Suppressor macrophage treated with lipopolysaccharide for 1 hour (primary cell): Measurements from ENCODE around the gene MSL2.
"Not testable (repeated sequence)": the region's sequence is repeated elsewhere in the genome, so short reads cannot be mapped to it uniquely, and the experiment has no call there.

Experiments used
- DNase-seq, 3 donors: peaks; one replicate each; pipeline ENCODE4 v3.0.0-alpha.2; 2020 to 2022

MSL2 gene, protein sequence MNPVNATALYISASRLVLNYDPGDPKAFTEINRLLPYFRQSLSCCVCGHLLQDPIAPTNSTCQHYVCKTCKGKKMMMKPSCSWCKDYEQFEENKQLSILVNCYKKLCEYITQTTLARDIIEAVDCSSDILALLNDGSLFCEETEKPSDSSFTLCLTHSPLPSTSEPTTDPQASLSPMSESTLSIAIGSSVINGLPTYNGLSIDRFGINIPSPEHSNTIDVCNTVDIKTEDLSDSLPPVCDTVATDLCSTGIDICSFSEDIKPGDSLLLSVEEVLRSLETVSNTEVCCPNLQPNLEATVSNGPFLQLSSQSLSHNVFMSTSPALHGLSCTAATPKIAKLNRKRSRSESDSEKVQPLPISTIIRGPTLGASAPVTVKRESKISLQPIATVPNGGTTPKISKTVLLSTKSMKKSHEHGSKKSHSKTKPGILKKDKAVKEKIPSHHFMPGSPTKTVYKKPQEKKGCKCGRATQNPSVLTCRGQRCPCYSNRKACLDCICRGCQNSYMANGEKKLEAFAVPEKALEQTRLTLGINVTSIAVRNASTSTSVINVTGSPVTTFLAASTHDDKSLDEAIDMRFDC

DNA sequence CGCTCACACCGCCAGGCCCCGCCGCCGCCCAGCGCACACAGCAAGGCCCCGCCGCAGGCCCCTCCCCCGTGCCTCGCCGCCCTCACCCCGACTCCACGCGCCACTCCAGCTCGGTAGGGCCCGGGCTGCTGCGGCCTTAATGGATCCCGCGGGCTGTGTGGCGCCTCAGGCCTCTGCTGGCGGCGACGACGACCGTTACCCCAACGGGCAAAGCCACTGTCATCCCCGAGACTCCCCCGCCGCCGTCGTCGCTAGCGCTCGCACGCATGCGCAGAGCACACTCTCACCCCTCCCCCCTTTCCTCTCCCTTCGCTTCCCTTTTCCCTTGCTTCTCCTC, at the start of gene MSL2:
Gene MSL2, minus strand, starts transcription at position 272 of the 337 bp plus-strand sequence. CDS start 1,222 bp downstream, outside the sequence.
- DNase-seq: no peak

DNA sequence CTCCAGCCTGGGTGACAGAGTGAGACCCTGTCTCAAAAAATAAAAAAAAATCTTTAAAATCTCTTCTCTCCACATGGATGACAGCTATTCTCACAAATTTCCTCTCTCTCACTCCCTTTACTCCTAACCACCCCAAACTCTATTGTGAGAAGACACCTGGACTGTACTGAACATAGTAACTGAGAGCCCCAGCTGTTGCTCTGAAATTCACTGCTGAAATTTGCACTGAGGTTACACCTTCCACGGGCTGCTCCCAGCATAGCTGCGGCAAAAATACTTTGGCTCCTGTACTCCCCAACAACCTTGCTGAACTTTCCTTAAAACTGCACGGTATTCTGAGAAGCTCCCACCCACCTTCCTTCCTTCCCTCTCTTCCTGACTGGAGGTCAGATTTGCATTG, 49.6 kb upstream of the MSL2 start:
- no peak for DNase-seq

- no peak for DNase-seq
These were observed 43.0 kb upstream of the MSL2 start for GRCh38 chr3:136239094-136239493.

GRCh38 chr3:136237961-136238649, 42.0 kb upstream of the MSL2 start:
- DNase-seq: no peak

GRCh38 chr3:136237103-136237502, 41.0 kb upstream of the MSL2 start:
- DNase-seq: no peak

DNA sequence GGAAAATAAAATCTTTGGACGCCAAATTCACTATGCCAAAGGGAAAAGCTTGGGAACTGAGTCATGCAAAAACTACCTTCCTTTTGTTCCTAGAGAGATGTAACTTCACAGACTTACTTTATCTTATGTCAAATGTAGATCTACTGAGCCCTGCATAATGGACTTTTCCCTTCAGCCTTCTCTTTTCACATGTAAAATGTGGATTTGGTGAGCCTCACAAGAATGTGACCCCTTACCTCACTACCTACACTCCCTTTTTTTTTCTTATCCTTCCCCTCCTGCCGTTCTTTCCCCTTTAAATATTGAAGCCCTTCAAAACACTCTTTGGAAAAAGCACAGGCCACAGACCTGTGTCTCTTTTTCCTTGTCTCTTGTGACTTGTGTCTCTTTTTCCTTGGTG, 40.0 kb upstream of the MSL2 start:
- no peak for DNase-seq

- DNase-seq: no peak
These were observed 39.4 kb upstream of the MSL2 start for GRCh38 chr3:136235545-136235944.

GRCh38 chr3:136232413-136232812, 36.3 kb upstream of the MSL2 start:
- DNase-seq: no peak

DNA sequence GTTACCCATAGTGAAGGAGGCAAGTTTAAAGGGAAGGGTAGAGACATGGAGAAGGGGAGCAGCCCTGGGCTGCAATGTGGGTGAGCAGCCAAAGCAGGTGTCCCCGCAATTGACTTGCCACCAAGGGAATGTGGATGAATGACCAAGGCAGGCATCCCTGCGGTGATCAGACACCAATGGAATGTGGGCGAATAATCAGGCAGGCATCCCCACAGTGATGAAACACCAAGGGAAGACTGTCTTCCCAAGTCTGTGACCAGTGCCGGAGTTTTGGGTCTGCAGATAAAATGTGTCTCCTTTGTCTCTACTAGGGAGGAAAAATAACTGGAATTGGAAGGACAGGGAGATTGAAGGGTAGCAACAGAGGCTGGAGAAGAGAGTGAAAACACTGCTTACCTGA, 26.6 kb upstream of the MSL2 start:
- not testable (repeated sequence) for DNase-seq

DNA sequence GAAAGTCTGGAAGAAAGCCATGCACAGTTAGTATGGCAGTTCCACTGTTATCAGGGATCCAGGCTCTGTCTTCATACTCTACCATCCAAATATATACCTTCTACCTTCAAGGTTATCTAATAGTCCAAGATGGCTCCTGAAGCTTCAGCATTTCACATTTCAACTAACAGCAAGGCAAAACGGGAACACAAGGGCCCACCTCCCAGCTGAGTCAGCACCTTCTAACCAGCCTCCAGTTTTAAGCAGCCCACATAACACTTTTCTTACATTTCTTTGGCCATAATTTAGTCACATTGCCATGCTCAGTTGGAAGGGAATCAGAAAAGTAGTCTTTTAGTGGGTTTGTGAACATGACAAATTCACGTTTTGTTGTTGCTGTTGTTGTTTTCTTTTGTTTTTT, 15.4 kb upstream of the MSL2 start:
- peak in 1 of 3 donors; percentile 15 for DNase-seq

DNA sequence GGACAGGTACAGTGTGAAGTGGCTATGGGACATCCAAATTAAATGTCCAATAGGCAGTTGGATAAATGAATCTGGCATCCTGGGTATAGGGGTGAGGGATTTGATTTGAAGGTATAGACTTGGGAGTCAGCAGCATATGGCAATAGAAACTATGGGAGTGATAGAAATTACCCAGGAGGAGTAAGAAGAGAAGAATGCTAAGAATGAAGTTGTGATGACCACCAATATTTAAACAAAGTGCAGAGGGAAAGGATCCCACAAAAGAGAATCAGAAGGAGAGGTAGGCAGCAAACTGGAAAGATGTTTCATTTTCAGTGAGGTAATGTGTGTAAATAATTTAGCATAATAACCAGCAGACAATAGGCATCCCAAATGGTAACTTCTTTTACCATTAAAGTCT, 13.8 kb upstream of the MSL2 start:
- no peak for DNase-seq

GRCh38 chr3:136207489-136208115, 11.5 kb upstream of the MSL2 start:
- no peak for DNase-seq

- not testable (repeated sequence) for DNase-seq
These were observed 3.1 kb upstream of the MSL2 start for GRCh38 chr3:136199219-136199618.

GRCh38 chr3:136198462-136199078, 2.4 kb upstream of the MSL2 start:
- DNase-seq: not testable (repeated sequence)

GRCh38 chr3:136197159-136197793, 1.1 kb upstream of the MSL2 start:
- no peak for DNase-seq

DNA sequence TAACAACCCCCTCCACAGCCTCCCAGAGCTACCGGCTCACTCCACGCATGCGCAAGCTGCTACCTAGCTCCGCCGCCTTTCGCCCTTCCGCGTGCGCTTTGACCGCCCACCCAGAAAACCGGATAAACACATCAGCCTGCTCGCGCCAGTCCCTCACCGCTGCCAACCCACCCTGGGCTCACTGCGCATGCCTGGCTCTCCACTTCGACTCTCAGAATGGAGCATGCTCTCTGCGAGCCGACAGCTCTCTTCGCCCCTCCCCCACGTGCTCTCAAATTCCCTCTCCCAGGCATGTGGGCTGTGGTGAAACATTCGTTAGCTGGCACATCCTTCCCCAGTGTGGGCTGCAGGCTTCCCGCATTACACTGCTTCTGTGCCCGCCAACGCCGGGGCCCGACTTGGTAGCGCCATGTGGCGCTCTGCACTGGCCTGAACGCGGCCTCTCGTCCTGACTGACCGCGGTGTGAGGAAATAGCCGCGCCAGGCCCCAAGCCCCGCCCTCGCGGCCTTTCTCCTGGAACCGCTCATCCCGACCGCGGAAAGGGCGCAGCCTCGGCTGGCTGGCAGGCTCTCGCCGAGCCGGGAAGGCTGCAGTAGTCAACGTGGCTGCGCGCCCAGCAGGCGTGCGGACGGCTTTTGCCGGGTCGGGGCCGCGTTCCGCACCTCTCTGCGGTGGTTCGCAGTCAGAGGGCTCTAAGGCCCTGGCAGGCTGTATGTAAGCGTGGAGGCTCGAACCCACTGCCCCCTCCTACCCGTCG, 445 bp upstream of the MSL2 start:
- DNase-seq: peak; percentile 98 to 100 (median 100)

DNA sequence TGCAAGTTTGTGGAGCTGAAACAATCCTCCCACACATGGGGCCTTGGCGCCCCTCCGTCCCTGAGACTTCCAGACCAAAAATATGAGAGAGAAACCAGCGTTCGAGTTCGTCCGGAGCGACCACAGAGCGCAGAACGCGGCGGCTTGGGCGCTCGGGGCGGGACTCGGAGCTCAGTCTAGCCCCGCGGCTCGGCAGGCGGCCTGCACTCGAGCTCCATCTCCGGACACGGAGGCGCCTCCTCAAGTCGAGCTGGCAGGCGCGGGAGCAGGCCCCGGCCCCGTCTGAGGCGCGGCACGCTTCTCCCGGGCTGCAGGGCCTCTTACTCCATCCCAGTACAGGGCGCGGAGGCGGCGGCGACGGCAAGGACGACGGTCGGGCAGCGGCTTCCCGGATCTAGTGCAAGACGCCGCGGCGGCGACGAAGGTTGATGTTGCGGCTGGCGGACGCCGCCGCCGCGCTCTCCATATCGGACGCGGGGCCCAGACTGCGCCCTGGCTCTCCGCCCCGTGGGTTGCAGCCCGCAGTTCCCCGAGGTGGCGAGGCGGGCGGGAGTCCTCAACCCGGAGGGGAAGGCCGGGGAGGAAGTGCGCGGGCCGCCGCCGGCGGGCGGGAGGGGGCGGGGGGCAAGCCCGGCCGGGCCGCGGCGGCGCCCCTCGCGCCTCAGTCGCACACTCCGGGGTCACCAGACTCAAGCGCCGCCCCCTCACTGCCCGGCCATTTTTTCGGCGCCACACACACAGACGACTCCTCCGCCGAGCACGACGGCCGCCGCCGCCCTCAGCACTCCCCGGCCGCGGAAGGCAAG, 674 bp downstream of the MSL2 start:
- peak; percentile 87 to 94 (median 88) for DNase-seq

DNA sequence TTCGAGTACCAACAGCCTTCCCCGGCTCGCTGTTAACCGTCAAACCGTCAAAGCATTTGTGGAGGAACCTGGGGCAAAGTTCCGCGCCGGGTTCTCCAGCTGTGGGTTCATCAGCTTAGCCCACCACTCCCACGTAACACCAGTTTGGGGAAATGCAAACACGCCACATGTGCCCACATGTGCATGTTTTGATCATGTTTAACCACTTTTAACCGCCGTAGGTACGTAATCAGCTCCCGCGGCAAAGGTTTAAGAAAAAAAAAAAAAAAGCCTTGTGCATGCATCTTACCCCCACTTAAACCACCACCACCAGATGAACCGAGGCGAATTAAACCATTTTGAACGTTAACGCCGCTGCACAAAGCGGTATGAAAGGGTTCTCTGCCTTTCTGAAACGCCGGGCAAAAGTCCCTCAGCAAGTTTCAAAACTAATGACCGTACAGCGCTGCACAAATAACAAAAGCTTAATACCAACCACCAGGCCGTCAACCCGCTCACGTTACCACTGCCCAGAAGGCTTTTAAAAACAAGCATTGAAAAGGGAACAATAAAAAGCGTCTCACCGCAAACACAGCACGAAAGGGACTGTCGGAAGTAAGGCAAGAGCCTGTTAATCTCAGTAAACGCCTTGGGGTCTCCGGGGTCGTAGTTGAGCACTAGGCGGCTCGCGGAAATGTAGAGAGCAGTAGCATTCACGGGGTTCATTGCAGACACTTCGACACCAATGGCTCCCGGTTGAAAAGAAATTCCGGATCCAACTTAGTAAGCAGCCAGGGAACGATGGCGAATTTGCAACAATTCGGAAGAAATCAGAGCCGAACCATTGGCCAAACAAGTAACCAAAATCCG, 1.5 kb downstream of the MSL2 start:
- DNase-seq: peak; percentile 76

- DNase-seq: peak; percentile 60 to 72 (median 61)
These were observed 2.7 kb downstream of the MSL2 start for GRCh38 chr3:136193278-136194054.
